ENCODE data around the gene MICB. TPM values are rescaled to one million over a fixed set of nuclear protein-coding genes. Genes with fewer than 3 reads are reported as not detected.

Gene MICB
- total and polyA plus RNA-seq, 2 of the 8 experiments (the other 6 are each of a cell fraction or from before 2014, with no cell fraction given): 16.2 to 25.3 TPM

GRCh38 chr6:31479933-31480535 is 17.9 kb upstream of the MICB start (continued):
- TF ChIP-seq, protein P1, sequence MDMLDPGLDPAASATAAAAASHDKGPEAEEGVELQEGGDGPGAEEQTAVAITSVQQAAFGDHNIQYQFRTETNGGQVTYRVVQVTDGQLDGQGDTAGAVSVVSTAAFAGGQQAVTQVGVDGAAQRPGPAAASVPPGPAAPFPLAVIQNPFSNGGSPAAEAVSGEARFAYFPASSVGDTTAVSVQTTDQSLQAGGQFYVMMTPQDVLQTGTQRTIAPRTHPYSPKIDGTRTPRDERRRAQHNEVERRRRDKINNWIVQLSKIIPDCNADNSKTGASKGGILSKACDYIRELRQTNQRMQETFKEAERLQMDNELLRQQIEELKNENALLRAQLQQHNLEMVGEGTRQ (IDR thresholded peaks at IDR 0.05; ENCODE audit: low read length): no peak
- no peak for TF ChIP-seq GABPA (IDR thresholded peaks at IDR 0.05; ENCODE audit: borderline replicate concordance, insufficient read depth, low read length)
- TF ChIP-seq, protein P2, sequence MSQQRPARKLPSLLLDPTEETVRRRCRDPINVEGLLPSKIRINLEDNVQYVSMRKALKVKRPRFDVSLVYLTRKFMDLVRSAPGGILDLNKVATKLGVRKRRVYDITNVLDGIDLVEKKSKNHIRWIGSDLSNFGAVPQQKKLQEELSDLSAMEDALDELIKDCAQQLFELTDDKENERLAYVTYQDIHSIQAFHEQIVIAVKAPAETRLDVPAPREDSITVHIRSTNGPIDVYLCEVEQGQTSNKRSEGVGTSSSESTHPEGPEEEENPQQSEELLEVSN (IDR thresholded peaks at IDR 0.05): no peak
- TF ChIP-seq ZNF274 (IDR thresholded peaks at IDR 0.05; ENCODE audit: borderline replicate concordance, extremely low read depth, low read length): no peak
- TF ChIP-seq CBX5 (IDR thresholded peaks at IDR 0.05; ENCODE audit: low read depth, low read length): no peak
